GM12874 (cell line): ENCODE data around the gene ZNF385D.

Source experiments
- CTCF ChIP-seq: IDR thresholded peaks from 2 replicates; pipeline ENCODE4 v1.5.1; 2011; ENCODE audit warnings: low read depth, mild to moderate bottlenecking, control low read depth, low read length, moderate library complexity; ENCODE audit not compliant: insufficient read depth

ZNF385D gene

GRCh38 chr3:21463319-21463718 lies 287.7 kb downstream of the ZNF385D start:
- TF ChIP-seq CTCF: no peak

DNA sequence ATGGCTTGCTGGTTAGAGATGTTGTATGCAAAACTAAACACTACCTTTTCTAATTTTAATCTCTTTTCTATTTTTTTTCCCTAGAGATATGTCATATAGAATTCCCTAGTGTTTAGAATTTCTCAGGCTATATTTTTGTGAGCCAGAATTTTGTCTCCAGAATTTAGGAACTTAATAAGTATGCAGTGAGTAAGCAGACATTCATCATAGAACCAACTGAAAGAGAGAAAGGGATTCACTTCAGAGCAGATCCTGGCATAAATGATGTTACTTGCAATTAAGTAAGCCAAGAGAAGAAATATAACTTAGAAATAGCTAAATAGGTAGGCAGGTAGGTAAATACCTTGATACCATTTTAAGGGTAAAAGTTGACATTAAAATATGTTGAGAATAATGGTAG lies 288.9 kb downstream of the ZNF385D start:
- TF ChIP-seq CTCF: no peak

GRCh38 chr3:21457084-21457483 lies 293.9 kb downstream of the ZNF385D start:
- TF ChIP-seq CTCF: no peak

DNA sequence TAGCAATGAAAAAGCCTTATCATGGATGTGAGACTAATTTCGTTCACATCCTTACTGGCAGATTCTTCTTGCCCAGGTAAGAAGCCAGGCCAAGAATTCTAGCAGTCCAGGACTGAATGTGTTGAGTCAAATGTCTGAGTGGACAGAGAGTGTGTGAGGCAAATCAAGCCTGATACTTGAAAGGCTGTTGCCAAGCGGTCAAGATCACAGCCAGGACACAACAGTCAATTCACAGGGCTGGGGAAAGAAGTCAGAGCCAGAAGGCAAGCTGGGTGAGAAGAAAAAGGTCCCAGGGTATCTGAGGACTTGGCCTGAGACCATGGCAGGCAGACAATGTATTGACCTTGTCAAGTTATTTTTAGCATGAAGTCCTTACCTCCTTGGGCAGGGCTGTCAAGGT lies 301.3 kb downstream of the ZNF385D start:
- no peak for TF ChIP-seq CTCF

DNA sequence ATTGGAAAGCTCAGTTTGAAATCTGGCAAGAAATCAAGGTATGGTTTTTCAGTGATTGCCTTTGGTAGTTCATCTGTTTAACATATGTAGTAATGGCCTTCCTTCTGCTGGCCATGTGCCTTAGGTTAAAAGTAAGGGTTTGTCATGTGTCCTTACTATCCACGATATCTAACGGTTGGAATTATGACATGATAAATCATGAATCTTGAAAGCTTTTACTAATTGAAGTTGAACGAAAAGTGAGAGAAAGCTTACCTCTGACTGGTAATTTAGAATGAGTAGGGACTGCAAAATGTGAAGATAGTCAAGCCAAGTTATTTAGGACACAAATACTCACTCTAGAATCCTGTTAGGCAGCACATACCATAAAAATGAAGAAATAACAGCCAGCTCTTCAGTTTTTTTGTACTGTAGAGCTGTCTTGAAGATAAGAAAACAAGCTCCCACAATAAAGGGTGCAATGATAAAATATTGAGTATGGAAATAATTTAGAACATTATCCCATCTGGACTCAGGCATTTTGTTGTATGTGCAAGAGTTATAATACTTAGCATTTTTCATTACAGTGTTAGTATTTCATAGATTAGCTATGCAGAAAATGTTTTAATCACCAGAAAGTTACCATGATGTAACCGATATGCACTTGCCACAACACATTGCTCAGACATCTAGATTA lies 303.4 kb downstream of the ZNF385D start:
- TF ChIP-seq CTCF: no peak

GRCh38 chr3:21446945-21447475 lies 304.0 kb downstream of the ZNF385D start:
- TF ChIP-seq CTCF: no peak

DNA sequence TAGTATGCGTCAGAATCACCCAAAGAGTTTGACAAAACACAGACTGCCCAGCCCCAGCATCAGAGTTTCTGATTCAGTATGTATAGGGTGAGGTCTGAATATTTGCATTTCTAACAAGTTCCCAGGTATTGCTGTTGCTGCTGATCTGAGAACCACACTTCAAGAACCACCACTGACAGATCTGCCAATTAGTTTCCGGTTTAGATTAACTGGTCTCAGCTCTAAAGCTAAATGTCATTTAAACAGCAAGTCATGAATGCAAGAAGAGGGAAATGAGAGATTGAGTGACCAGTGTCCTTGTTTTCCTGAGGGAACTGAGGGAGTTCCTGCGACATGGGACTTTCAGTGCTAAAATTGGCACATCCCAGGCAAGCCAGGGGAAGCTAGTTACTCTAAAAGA lies 305.0 kb downstream of the ZNF385D start:
- TF ChIP-seq CTCF: no peak
